ENCODE results near the gene TBC1D2.
A peak's percentile ranks its signal among the peaks of the same experiment; 100 is the strongest.

The TBC1D2 gene

DNA sequence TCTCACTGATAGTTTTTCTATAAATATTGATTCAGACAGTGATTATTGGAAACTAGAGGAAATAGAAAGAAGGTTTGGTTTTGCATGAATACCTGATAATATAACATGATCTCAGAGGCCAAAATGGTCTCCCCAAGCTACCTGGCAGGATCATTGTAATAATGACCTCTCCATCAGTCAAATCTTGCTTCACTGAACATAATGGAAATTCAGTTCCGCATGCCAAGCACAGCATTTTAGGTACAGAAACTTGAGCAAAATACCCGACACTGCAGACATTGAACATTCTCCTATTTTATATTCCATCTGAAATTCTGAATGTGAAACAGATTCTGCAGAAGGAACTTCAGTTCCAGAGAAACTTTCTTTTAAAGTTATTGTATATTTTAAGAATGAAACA is 9.1 kb upstream of the TBC1D2 start:
- H3K4me1 ChIP-seq (ENCODE audit: low read length) = no peaks in the 10 kb centered on the region
- H3K36me3 ChIP-seq (replicated peaks; ENCODE audit: low read depth, low read length) = no peaks in the 10 kb centered on the region

DNA sequence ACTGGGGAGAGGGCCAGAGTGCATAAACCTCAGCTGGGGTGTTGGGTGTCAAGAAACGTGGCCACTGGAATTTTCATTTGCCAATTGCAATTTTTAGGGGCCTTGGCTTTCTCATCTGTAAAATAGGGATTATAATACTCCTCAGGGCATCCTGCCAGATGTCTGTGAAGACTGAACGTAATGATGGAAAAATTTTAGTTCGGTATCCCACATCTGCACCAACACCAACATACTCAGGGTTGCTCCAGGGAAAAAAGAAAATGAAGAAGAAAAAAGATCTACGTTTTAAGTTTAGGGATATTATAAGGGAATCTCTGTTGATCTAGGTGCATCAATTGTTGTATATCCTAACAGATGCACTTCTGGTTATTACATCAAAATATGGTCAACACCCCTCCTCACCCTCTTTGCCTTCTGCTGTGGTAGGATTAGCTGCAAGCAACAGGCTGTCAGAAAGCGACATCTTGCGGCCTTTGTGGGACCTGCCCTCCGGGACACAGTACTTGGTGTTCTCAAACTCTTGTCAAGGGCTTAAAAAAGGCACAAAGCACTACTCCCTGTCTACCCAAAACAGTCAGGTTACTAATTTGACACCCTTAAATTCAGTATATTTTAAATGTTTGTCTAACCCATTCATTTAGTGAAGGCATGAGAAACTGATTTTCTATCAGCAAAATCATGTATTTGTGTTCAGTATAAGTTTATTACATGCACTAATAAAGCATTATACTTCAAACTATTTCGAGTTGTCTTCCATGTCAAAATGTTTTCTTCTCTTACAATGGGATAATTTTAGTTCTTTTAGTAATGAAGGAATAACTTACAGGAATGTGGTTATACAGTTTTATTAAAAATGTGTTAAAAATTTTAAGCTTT is 8.3 kb upstream of the TBC1D2 start:
- Histone ChIP-seq H3K9me3 (ENCODE audit: insufficient read depth, low read length) (no peaks in the 10 kb centered on the region), H2AFZ (ENCODE audit: low read depth, low read length) (no peak overlapping the region), H3K79me2 (ENCODE audit: low read length) (no peaks in the 10 kb centered on the region), H3K9ac (ENCODE audit: low read length) (no peak overlapping the region), H3K36me3 (replicated peaks; ENCODE audit: low read depth, low read length) (no peaks in the 10 kb centered on the region), H3K27ac (ENCODE audit: low read length) (no peak overlapping the region), H4K20me1 (ENCODE audit: insufficient read depth, low read length) (no peaks in the 10 kb centered on the region), H3K4me2 (ENCODE audit: low read length) (no peak overlapping the region), H3K27me3 (ENCODE audit: low read depth, low read length) (peaks cover 5% of the 10 kb centered on the region; the same call in 1 of the 2 replicates), H3K4me3 (ENCODE audit: low read length) (no peak overlapping the region), H3K4me1 (ENCODE audit: low read length) (no peaks in the 10 kb centered on the region)
- no peak for TF ChIP-seq EZH2phosphoT487 (IDR thresholded peaks at IDR 0.05; ENCODE audit: low read depth)
- TF ChIP-seq, protein P1, sequence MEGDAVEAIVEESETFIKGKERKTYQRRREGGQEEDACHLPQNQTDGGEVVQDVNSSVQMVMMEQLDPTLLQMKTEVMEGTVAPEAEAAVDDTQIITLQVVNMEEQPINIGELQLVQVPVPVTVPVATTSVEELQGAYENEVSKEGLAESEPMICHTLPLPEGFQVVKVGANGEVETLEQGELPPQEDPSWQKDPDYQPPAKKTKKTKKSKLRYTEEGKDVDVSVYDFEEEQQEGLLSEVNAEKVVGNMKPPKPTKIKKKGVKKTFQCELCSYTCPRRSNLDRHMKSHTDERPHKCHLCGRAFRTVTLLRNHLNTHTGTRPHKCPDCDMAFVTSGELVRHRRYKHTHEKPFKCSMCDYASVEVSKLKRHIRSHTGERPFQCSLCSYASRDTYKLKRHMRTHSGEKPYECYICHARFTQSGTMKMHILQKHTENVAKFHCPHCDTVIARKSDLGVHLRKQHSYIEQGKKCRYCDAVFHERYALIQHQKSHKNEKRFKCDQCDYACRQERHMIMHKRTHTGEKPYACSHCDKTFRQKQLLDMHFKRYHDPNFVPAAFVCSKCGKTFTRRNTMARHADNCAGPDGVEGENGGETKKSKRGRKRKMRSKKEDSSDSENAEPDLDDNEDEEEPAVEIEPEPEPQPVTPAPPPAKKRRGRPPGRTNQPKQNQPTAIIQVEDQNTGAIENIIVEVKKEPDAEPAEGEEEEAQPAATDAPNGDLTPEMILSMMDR (IDR thresholded peaks at IDR 0.05; ENCODE audit: low read depth, low read length) = peak; percentile 96

More for the DNA sequence above, 9.1 kb upstream of the TBC1D2 start:
- Histone ChIP-seq H3K79me2 (ENCODE audit: low read length) (no peaks in the 10 kb centered on the region), H2AFZ (ENCODE audit: low read depth, low read length) (no peak overlapping the region), H3K4me3 (ENCODE audit: low read length) (no peak overlapping the region), H3K9me3 (ENCODE audit: insufficient read depth, low read length) (no peaks in the 10 kb centered on the region), H3K27ac (ENCODE audit: low read length) (no peak overlapping the region), H3K27me3 (ENCODE audit: low read depth, low read length) (peaks cover 5% of the 10 kb centered on the region; the same call in 1 of the 2 replicates), H4K20me1 (ENCODE audit: insufficient read depth, low read length) (no peaks in the 10 kb centered on the region), H3K4me2 (ENCODE audit: low read length) (no peak overlapping the region), H3K9ac (ENCODE audit: low read length) (no peak overlapping the region)
- TF ChIP-seq EZH2phosphoT487 (IDR thresholded peaks at IDR 0.05; ENCODE audit: low read depth) = no peak
- TF ChIP-seq, protein P1 (IDR thresholded peaks at IDR 0.05; ENCODE audit: low read depth, low read length) = no peak

DNA sequence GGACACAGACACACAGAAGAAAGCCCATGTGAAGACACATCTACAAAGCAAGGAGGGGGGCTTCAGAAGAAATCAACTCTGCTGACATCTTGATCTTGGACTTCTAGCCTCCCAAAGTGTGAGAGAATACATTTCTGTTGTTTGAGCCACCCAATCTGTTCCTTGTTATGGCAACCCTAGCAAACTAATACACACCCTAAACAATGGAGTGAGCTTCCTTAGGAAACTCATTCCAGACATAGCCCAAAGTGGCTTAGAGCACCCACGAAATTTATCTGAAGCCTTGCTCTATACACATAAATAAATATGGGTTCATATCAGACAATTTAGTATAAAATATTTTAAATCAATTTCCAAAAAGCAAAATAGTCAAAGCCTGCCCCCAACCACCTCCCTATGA is 7.6 kb upstream of the TBC1D2 start:
- Histone ChIP-seq H2AFZ (ENCODE audit: low read depth, low read length) (no peak overlapping the region), H3K27ac (ENCODE audit: low read length) (no peak overlapping the region), H3K4me2 (ENCODE audit: low read length) (no peak overlapping the region), H3K9me3 (ENCODE audit: insufficient read depth, low read length) (no peaks in the 10 kb centered on the region), H3K9ac (ENCODE audit: low read length) (no peak overlapping the region), H3K4me3 (ENCODE audit: low read length) (no peak overlapping the region), H3K79me2 (ENCODE audit: low read length) (no peaks in the 10 kb centered on the region), H3K4me1 (ENCODE audit: low read length) (no peaks in the 10 kb centered on the region), H3K36me3 (replicated peaks; ENCODE audit: low read depth, low read length) (no peaks in the 10 kb centered on the region), H4K20me1 (ENCODE audit: insufficient read depth, low read length) (no peaks in the 10 kb centered on the region), H3K27me3 (ENCODE audit: low read depth, low read length) (peaks cover 5% of the 10 kb centered on the region; the same call in 1 of the 2 replicates)
- TF ChIP-seq, protein P1 (IDR thresholded peaks at IDR 0.05; ENCODE audit: low read depth, low read length) = no peak
- no peak for TF ChIP-seq EZH2phosphoT487 (IDR thresholded peaks at IDR 0.05; ENCODE audit: low read depth)

DNA sequence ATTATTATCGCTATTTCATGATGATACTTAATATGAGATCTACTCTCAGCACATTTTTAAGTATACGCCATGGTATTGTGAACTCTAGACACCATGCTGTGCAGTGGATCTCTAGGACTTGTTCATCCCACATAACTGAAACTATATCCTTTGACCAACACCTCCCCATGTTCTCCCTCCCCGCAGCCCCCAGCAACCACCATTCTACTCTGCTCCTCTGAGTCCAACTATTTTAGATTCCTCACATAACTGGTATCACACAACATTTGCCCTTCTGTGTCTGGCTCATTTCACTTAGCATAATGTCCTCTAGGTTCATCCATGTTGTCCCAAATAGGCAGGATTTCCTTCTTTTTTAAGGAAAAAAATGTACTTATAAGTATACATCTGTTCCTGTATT is 6.6 kb upstream of the TBC1D2 start:
- Histone ChIP-seq H3K4me1 (ENCODE audit: low read length) (no peaks in the 10 kb centered on the region), H4K20me1 (ENCODE audit: insufficient read depth, low read length) (no peaks in the 10 kb centered on the region), H3K36me3 (replicated peaks; ENCODE audit: low read depth, low read length) (no peaks in the 10 kb centered on the region), H3K4me3 (ENCODE audit: low read length) (no peak overlapping the region), H3K9me3 (ENCODE audit: insufficient read depth, low read length) (no peaks in the 10 kb centered on the region), H3K79me2 (ENCODE audit: low read length) (no peaks in the 10 kb centered on the region), H3K4me2 (ENCODE audit: low read length) (no peak overlapping the region), H3K27me3 (ENCODE audit: low read depth, low read length) (peaks cover 5% of the 10 kb centered on the region; the same call in 1 of the 2 replicates), H3K9ac (ENCODE audit: low read length) (no peak overlapping the region), H3K27ac (ENCODE audit: low read length) (no peak overlapping the region), H2AFZ (ENCODE audit: low read depth, low read length) (no peak overlapping the region)
- TF ChIP-seq, protein P1 (IDR thresholded peaks at IDR 0.05; ENCODE audit: low read depth, low read length) = no peak
- no peak for TF ChIP-seq EZH2phosphoT487 (IDR thresholded peaks at IDR 0.05; ENCODE audit: low read depth)
